ENCODE data around the gene IQGAP2.
"Not testable (repeated sequence)": the region's sequence is repeated elsewhere in the genome, so short reads cannot be mapped to it uniquely, and the experiment has no call there.

Gene IQGAP2

DNA sequence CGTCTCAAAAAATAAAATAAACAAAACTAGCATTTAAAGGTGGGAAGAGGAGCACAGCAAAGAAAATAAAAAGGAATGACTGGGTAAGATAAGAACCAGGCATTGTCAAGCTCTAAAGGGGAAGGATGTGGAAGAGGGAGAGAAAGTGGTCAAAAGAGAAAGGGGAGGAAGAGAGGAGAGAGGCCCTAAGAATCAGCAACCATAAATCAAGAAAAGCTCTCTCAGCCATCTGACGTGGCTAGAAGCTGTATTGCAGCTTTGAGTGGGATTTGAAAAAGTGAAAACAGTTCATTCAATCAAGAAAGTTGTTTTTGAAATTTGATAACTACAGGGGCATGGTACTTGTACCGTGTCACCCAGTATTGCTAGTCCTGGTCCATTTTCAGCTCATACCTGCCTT lies 267.4 kb downstream of the IQGAP2 start:
- no peak for DNase-seq

GRCh38 chr5:76672242-76672641 lies 269.2 kb downstream of the IQGAP2 start:
- no peak for DNase-seq

DNA sequence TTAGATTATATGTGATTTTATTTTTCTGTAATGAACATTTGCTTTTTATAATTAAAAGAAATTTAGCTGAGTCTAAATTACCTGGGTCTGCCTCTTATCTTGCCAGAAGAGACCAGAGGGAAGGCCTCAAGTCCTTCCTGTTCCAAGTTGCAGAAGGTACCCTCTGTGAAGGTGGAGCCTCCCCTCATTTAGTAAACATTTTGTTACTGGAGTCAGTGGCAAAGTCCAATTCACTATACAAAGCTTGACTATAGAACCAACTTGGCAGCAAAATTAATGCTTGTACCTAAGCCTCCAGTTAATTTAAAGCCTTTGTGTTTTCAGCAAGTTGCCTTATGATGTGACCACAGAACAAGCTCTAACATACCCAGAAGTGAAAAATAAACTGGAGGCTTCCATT lies 270.0 kb downstream of the IQGAP2 start:
- DNase-seq, result no peak

- no peak for DNase-seq
Measured at GRCh38 chr5:76674330-76675066, 271.4 kb downstream of the IQGAP2 start.

DNA sequence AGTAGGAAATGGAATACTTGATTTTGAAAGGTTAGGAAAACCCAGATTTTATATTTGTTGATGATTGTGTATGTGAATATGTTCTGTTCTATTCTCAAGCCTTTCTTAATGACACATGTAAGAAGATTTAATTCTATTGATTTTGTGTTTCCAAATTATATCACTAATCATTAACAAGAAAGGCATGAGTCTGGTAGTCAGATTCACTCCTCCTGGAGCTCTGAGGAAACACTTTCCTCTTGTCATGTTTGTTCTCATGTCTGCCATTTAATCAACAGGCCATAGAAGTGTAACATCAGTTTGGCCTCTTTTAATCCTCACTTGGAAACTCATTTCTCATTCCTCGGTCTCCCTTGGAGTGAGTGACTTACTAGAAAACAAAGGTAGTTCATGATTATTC lies 272.3 kb downstream of the IQGAP2 start:
- DNase-seq, result no peak

DNA sequence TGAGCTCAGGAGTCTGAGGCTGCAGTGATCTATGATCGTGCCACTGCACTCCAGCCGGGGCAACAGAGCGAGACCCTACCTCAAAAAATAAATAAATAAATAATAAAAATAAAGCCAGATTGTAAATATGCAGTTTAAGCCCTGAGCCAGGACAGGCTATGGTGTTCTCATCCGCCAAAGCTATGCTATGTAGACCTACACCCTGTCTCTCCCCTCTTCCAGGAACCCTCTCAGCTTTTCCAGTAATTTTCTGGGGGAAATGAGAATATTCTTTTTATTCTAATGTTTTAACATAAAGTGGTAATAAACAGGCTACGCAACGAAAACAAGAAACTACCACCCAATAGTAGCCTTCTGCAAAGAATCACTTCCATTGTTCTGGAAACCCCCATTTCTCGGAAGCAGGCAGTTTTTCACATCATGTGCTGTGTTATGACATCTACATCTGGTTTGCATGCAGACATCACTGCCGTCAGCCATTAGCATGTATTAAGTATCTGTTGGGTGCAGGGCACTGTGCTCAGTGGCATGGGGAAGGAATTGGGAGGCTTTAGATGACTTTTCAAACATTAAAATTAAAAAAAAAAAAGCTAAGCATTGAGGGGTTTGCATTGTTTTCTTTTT lies 274.9 kb downstream of the IQGAP2 start:
- no peak for DNase-seq

- no peak for DNase-seq
Measured at GRCh38 chr5:76679231-76679630, 276.1 kb downstream of the IQGAP2 start.

DNA sequence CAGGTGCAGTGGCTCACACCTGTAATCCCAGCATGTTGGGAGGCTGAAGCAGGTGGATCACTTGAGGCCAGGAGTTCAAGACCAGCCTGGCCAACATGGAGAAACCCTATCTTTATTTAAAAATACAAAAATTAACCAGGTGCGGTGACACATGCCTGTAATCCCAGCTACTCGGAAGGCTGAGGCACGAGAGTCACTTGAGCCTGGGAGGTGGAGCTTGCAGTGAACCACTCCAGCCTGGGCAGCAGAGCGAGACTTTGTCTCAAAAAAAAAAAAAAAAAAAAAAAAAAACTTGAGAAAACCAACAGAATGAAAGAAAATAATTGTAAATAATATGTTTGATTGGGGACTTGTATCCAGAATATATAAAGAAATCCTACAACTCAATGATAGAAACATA lies 277.7 kb downstream of the IQGAP2 start:
- DNase-seq, result not testable (repeated sequence)

DNA sequence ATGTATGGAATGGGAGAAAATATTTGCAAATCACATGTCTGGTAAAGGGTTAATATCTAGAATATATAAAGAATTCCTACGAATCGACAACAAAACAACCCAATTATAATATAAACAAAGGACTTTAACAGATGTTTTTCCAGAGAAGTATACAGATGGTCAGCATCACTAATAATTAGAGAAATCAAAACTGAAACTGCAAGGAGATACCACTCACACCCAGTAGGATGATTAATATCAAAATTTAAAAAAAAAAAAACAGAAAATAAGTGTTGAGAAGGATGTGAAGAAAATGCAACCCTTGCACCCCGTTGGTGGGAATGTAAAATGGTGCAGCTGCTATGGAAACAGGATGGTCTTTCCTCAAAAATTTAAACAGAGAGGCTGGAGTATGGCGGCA lies 278.2 kb downstream of the IQGAP2 start:
- DNase-seq, result no peak

DNA sequence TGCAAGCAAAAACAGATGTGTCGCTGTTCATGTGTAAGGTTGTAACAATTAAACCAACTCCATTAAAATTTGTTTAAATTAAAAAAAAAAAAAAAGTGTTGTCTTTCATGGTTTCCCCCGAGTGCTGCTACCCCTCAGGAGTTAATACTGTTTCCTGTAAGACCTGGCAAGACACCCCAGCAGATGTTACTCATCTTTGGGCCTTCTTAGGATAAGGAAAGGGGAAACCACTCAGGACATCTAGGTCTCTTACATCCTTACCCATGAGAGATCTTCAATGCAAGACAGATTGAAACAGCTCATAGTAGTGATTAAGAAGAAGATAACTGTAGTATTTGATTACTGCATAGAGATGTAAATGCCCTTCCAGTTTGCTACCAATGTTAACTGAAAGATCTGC lies 279.3 kb downstream of the IQGAP2 start:
- no peak for DNase-seq

GRCh38 chr5:76683816-76684731 lies 281.0 kb downstream of the IQGAP2 start:
- no peak for DNase-seq

DNA sequence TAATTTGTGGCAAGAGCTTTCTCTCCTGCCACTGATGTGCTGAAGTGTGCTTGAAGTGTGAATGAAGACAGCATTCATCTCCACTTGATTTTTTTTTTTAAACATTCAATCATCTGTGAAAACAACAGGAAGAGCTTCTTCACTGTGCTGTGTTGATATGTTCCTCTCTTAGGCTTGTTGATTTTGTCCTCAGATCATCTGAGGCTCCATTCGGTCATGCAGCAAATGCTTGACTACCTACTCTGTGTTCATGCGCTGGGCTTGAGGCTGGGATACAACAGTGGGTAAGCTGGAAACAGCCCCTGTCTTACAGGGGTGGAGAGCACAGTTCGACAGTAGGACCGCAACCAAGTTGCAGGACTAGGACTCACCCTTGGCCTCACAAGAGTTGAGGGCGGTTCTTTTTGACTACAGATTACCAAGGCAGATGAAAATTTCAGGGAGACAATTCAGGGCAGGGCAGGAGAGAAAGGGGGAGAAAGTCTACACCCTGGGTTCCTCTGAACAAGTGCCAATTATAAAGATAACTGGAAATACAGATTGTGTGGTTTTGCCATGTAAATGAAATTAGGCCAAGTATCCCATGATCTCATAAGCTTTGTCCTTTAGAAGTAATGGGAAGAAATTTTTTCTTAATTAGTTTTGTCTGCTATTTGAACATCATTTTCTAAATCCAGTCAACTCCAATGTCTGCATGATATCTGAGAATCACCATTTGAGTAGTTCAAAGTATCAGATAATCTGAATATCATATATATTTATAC lies 281.9 kb downstream of the IQGAP2 start:
- DNase-seq, result no peak

DNA sequence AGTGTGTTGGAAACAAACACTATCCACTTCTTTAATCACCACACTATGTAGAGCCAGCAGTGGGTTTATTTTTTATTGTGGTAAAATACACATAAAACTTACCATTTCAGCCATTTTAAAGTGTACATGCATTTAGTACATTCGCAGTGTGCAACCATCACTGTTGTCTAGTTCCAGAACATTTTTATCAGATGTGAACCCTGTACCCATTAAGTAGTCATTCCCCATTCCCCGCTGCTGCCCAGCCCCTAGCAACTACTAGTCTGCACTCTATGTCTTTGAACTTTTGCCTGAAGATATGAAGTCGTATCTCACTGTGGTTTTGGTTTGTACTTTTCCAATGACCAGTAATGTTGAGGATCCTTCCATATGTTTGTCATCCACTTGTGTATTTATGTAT lies 282.6 kb downstream of the IQGAP2 start:
- no peak for DNase-seq

DNA sequence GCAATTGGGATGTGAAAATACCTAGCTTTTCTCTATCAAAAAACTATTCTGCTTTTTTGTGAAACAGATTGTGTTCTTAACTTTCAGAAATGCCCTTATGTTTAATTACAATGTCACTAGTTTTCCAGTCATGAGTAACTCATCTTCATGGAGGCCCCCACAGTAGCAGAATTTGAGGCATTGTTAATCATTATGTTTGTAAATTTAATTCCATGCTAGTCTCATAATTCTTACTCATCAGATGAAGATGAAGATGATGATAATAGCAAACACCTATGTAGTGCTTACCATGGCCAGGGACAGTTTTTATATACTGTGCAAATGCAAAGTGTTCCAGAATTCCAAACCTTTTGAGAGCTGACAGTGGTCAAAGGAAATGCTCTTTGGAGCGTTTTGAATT lies 285.1 kb downstream of the IQGAP2 start:
- DNase-seq, result no peak

- no peak for DNase-seq
Measured at GRCh38 chr5:76688836-76689235, 285.8 kb downstream of the IQGAP2 start.

GRCh38 chr5:76689321-76690036 lies 286.4 kb downstream of the IQGAP2 start:
- DNase-seq, result no peak

- no peak for DNase-seq
Measured at GRCh38 chr5:76690037-76690679, 287.1 kb downstream of the IQGAP2 start.

- no peak for DNase-seq
Measured at GRCh38 chr5:76690704-76691466, 287.8 kb downstream of the IQGAP2 start.

- no peak for DNase-seq
Measured at GRCh38 chr5:76691467-76692273, 288.6 kb downstream of the IQGAP2 start.

GRCh38 chr5:76692274-76692540 lies 289.1 kb downstream of the IQGAP2 start:
- DNase-seq, result no peak
